HepG2 (cell line): ENCODE results near the gene SCRT2. TPM values are rescaled to one million over a fixed set of nuclear protein-coding genes. Genes with fewer than 3 reads are reported as not detected.

Experiments used
- ARNT ChIP-seq: fragments of 450-650 bp; IDR thresholded peaks from 2 replicates; pipeline ENCODE4 v1.6.1; 2017
- EHMT2 ChIP-seq: fragments of 200-600 bp; sonication (generic); IDR thresholded peaks from 2 replicates; pipeline ENCODE4 v1.7.0; 2017; ENCODE audit warnings: antibody characterized with exemption, low read depth, low read length, borderline replicate concordance
- GFI1 ChIP-seq: sonication (generic); formaldehyde crosslinking; IDR thresholded peaks from 2 replicates; pipeline ENCODE4 v1.5.0; 2020; ENCODE audit warnings: missing genetic modification reagents, mild to moderate bottlenecking, borderline replicate concordance
- HDAC2 ChIP-seq: sonication (generic); formaldehyde crosslinking; IDR thresholded peaks from 2 replicates; pipeline ENCODE4 v1.4.0; 2020; ENCODE audit warnings: missing genetic modification reagents
- SOX13 ChIP-seq, 3 experiments: fragments of 450-650 bp in 1 of 3; sonication (generic) in 1 of 3; formaldehyde crosslinking in 1 of 3; IDR thresholded peaks in 2 of 3; conservative IDR thresholded peaks in 1 of 3; 2 replicates each; pipeline versions ENCODE4 v1.5.0 to v1.6.1; 2016 to 2020; ENCODE audit warnings: antibody characterized with exemption in 1 of 3, mild to moderate bottlenecking in 1 of 3, missing compliant biosample characterization in 1 of 3, missing genetic modification reagents in 1 of 3, moderate library complexity in 1 of 3
- SP5 ChIP-seq: IDR thresholded peaks from 2 replicates; pipeline ENCODE4 v1.6.1; 2016; ENCODE audit warnings: low read depth, borderline replicate concordance
- ZFP1 ChIP-seq: IDR thresholded peaks from 2 replicates; pipeline ENCODE4 v1.6.1; 2016
- ZFP36L2 ChIP-seq: sonication (generic); formaldehyde crosslinking; IDR thresholded peaks from 2 replicates; pipeline ENCODE4 v1.4.0; 2020; ENCODE audit warnings: missing genetic modification reagents
- ZNF549 ChIP-seq: sonication (generic); formaldehyde crosslinking; IDR thresholded peaks from 2 replicates; pipeline ENCODE4 v1.5.0; 2020; ENCODE audit warnings: missing genetic modification reagents
- polyA plus RNA-seq, 8 experiments: library from polyadenylated mRNA; depleted of rRNA in 3 of 8; stranded (reverse) in 7 of 8; unstranded in 1 of 8; fragments of >200 nt; fragmentation: Illumina TruSeq in 4 of 8; extraction: Trizol in 4 of 8; gene quantifications; 2 replicates each; pipeline versions ENCODE4 v1.2.1 to v1.2.3, GENCODE V29; 2011 to 2016; ENCODE audit warnings: low read depth in 4 of 8, missing spikeins in 1 of 8, mixed read lengths in 1 of 8; ENCODE audit not compliant: insufficient read depth in 1 of 8
- total RNA-seq, 5 experiments: library from RNA; depleted of rRNA; stranded (reverse); fragments of >200 nt; fragmentation: Illumina TruSeq; extraction: Trizol; gene quantifications; 2 replicates each; pipeline ENCODE4 v1.2.3, GENCODE V29; 2016; ENCODE audit warnings: low read depth in 1 of 5
- TF ChIP-seq, protein P1 (sequence below): sonication (generic); formaldehyde crosslinking; IDR thresholded peaks from 2 replicates; pipeline ENCODE4 v1.5.1; 2020; ENCODE audit warnings: mild to moderate bottlenecking, missing genetic modification reagents, borderline replicate concordance
- TF ChIP-seq, protein P2 (sequence below): sonication (generic); formaldehyde crosslinking; IDR thresholded peaks from 2 replicates; pipeline ENCODE4 v1.8.1; 2023; ENCODE audit warnings: mild to moderate bottlenecking, inconsistent platforms, moderate library complexity, missing genetic modification reagents, borderline replicate concordance
- TF ChIP-seq, protein P3 (sequence below): sonication (generic); formaldehyde crosslinking; conservative IDR thresholded peaks from 2 replicates; pipeline ENCODE4 v1.4.0; 2020; ENCODE audit warnings: missing genetic modification reagents
- TF ChIP-seq, protein P4 (sequence below), 2 experiments: fragments of 450-650 bp in 1 of 2; sonication (generic) in 1 of 2; formaldehyde crosslinking in 1 of 2; IDR thresholded peaks; 2 replicates each; pipeline versions ENCODE4 v1.6.1 to v1.8.0; 2016 to 2022; ENCODE audit warnings: antibody characterized with exemption in 1 of 2, mild to moderate bottlenecking in 1 of 2, missing genetic modification reagents in 1 of 2
- TF ChIP-seq, protein P5 (sequence below): sonication (generic); formaldehyde crosslinking; IDR thresholded peaks from 2 replicates; pipeline ENCODE4 v1.9.0; 2021; ENCODE audit warnings: missing genetic modification reagents, mild to moderate bottlenecking, borderline replicate concordance

The SCRT2 gene
- total and polyA plus RNA-seq, 2 of the 13 experiments (the other 11 are each of a cell fraction or from before 2014, with no cell fraction given) = not detected

DNA sequence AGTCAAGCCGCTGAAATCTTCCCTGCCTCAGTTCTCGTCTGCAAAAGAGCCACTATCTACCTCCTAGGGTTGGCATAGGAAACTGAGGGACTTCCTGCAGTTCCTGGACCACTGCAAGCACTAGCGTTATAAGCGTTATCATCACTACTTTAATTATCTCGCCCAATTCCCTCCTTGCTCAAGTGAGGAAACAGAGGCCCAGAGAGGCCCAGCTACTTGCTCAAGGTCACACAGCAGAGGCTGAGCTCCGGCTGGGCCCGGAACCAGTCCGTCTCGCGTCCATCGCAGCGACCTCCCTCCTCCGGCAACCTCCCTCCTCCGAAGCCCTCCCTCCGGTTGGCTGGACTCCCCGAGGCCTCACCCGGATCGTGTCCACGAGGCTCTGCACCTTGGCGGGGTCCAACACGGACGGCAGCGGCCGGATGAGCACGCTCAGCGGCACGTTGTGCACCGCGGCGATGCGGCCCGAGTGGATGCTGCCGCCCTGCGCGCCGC, 22.9 kb downstream of the SCRT2 start (continued):
- TF ChIP-seq, protein P1, sequence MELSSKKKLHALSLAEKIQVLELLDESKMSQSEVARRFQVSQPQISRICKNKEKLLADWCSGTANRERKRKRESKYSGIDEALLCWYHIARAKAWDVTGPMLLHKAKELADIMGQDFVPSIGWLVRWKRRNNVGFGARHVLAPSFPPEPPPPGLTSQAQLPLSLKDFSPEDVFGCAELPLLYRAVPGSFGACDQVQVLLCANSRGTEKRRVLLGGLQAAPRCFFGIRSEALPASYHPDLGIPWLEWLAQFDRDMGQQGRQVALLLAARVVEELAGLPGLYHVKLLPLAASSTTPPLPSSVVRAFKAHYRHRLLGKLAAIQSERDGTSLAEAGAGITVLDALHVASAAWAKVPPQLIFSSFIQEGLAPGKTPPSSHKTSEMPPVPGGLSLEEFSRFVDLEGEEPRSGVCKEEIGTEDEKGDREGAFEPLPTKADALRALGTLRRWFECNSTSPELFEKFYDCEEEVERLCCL (CRISPR knock-in tag) = no peak
- TF ChIP-seq ARNT (no peak), EHMT2 (no peak), SP5 (CRISPR knock-in tag) (0 out of 2 replicates have a peak, but pooled peaks have one; percentile 2), ZFP36L2 (CRISPR knock-in tag) (no peak), HDAC2 (peak; percentile 76), ZNF549 (CRISPR knock-in tag) (no peak), SOX13 (IDR thresholded peaks at IDR 0.05) (no peak), SOX13 (CRISPR knock-in tag; conservative IDR thresholded peaks at IDR 0.05 in 1 of 2, IDR thresholded peaks at IDR 0.05 in 1 of 2) (no peak), GFI1 (CRISPR knock-in tag) (no peak), ZFP1 (no peak; the same call in 1 of the 2 replicates)
- TF ChIP-seq, protein P2, sequence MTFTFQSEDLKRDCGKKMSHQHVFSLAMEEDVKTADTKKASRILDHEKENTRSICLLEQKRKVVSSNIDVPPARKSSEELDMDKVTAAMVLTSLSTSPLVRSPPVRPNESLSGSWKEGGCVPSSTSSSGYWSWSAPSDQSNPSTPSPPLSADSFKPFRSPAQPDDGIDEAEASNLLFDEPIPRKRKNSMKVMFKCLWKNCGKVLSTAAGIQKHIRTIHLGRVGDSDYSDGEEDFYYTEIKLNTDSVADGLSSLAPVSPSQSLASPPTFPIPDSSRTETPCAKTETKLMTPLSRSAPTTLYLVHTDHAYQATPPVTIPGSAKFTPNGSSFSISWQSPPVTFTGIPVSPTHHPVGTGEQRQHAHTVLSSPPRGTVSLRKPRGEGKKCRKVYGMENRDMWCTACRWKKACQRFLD = peak; percentile 7
- TF ChIP-seq, protein P3, sequence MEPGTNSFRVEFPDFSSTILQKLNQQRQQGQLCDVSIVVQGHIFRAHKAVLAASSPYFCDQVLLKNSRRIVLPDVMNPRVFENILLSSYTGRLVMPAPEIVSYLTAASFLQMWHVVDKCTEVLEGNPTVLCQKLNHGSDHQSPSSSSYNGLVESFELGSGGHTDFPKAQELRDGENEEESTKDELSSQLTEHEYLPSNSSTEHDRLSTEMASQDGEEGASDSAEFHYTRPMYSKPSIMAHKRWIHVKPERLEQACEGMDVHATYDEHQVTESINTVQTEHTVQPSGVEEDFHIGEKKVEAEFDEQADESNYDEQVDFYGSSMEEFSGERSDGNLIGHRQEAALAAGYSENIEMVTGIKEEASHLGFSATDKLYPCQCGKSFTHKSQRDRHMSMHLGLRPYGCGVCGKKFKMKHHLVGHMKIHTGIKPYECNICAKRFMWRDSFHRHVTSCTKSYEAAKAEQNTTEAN (CRISPR knock-in tag) = no peak
- TF ChIP-seq, protein P4, sequence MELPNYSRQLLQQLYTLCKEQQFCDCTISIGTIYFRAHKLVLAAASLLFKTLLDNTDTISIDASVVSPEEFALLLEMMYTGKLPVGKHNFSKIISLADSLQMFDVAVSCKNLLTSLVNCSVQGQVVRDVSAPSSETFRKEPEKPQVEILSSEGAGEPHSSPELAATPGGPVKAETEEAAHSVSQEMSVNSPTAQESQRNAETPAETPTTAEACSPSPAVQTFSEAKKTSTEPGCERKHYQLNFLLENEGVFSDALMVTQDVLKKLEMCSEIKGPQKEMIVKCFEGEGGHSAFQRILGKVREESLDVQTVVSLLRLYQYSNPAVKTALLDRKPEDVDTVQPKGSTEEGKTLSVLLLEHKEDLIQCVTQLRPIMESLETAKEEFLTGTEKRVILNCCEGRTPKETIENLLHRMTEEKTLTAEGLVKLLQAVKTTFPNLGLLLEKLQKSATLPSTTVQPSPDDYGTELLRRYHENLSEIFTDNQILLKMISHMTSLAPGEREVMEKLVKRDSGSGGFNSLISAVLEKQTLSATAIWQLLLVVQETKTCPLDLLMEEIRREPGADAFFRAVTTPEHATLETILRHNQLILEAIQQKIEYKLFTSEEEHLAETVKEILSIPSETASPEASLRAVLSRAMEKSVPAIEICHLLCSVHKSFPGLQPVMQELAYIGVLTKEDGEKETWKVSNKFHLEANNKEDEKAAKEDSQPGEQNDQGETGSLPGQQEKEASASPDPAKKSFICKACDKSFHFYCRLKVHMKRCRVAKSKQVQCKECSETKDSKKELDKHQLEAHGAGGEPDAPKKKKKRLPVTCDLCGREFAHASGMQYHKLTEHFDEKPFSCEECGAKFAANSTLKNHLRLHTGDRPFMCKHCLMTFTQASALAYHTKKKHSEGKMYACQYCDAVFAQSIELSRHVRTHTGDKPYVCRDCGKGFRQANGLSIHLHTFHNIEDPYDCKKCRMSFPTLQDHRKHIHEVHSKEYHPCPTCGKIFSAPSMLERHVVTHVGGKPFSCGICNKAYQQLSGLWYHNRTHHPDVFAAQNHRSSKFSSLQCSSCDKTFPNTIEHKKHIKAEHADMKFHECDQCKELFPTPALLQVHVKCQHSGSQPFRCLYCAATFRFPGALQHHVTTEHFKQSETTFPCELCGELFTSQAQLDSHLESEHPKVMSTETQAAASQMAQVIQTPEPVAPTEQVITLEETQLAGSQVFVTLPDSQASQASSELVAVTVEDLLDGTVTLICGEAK (IDR thresholded peaks at IDR 0.05) = no peak
- TF ChIP-seq, protein P4 (CRISPR knock-in tag; IDR thresholded peaks at IDR 0.05) = peak; percentile 8; the same call in 1 of the 2 replicates
- TF ChIP-seq, protein P5, sequence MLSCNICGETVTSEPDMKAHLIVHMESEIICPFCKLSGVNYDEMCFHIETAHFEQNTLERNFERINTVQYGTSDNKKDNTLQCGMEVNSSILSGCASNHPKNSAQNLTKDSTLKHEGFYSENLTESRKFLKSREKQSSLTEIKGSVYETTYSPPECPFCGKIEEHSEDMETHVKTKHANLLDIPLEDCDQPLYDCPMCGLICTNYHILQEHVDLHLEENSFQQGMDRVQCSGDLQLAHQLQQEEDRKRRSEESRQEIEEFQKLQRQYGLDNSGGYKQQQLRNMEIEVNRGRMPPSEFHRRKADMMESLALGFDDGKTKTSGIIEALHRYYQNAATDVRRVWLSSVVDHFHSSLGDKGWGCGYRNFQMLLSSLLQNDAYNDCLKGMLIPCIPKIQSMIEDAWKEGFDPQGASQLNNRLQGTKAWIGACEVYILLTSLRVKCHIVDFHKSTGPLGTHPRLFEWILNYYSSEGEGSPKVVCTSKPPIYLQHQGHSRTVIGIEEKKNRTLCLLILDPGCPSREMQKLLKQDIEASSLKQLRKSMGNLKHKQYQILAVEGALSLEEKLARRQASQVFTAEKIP = no peak
